GM21737 (cell line): Measurements from ENCODE around the gene VWA8.
A peak's percentile ranks its signal among the peaks of the same experiment; 100 is the strongest.
"Not testable (repeated sequence)": the region's sequence is repeated elsewhere in the genome, so short reads cannot be mapped to it uniquely, and the experiment has no call there.

Experiments
- ATAC-seq: cut with Tn5 transposase; IDR thresholded peaks from one replicate; pipeline ENCODE4 v1.9.1; 2021; ENCODE audit warnings: mild to moderate bottlenecking, moderate library complexity; ENCODE audit not compliant: unreplicated experiment

Gene VWA8

GRCh38 chr13:41565216-41565615 is 395.7 kb downstream of the VWA8 start:
- no peak for ATAC-seq

DNA sequence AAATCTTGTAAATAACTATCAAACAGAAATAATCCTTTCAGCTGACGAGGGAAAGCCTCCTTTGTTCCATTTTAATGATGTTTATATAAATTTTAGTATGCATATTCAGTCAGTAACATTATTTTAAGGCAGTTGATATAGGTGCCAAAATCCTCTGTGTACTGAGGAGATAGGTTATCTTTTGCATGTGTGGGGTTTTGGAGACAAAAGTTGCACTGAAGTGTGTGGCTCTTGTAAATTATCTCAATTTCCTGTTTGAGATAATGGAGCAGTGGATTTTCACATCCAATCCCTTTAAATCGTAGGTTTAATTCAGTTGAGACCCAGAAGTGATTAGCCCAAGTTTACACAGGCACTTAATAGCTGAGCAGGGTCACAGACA is 396.9 kb downstream of the VWA8 start:
- ATAC-seq: no peak

- no peak for ATAC-seq
Measured at GRCh38 chr13:41563341-41563983, 397.4 kb downstream of the VWA8 start.

DNA sequence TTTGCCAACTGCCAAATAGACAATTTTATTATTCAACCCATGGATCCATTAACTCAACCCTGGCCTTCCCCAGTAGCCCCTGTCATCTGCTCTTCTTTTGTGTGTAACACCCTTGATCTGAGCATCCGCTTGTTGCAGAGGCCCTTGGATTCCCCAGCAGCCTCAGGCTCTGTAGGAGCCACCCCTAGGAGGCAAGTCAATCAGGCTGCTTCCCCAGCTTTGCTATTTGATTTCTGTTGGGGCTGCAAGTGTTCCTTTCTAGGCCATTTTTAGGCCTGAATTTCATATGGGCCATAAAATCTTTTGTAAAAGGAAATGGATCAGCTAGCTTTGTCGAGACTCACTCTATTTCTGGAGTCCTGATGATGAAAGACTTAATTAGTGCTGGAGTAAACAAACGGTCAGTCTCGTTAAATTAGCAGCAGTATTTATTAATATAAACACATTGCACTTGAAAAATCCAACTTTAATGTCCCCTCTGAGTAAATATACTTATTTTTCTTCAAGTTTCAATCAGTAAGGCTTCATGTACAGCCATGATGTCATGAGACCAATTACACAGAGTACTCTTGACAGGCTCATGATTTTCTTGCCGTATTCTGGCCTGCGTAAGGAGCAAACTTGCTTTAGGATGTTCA is 398.2 kb downstream of the VWA8 start:
- ATAC-seq: no peak

DNA sequence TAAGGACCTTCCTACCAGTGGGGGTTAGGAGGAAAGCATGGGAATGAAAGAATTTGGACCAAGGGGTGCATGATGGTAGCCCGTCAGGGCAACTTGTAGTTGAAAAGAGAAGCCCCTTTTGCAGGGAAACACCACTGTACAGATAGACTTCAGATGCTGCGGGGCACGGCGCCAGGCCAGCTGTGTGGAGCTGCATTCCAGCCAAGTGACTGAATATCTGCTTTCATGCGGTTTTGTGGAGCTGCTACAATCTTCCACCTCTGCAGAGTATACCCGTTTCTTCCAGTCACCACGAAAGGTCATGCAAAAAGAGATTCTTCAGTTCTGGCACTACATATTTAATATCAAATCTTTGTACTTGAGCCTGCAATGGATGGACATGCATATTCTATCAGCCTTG is 398.8 kb downstream of the VWA8 start:
- no peak for ATAC-seq

GRCh38 chr13:41561170-41561569 is 399.7 kb downstream of the VWA8 start:
- ATAC-seq: no peak

GRCh38 chr13:41558781-41559560 is 401.9 kb downstream of the VWA8 start:
- no peak for ATAC-seq

- ATAC-seq: no peak
Measured at GRCh38 chr13:41557719-41558118, 403.2 kb downstream of the VWA8 start.

DNA sequence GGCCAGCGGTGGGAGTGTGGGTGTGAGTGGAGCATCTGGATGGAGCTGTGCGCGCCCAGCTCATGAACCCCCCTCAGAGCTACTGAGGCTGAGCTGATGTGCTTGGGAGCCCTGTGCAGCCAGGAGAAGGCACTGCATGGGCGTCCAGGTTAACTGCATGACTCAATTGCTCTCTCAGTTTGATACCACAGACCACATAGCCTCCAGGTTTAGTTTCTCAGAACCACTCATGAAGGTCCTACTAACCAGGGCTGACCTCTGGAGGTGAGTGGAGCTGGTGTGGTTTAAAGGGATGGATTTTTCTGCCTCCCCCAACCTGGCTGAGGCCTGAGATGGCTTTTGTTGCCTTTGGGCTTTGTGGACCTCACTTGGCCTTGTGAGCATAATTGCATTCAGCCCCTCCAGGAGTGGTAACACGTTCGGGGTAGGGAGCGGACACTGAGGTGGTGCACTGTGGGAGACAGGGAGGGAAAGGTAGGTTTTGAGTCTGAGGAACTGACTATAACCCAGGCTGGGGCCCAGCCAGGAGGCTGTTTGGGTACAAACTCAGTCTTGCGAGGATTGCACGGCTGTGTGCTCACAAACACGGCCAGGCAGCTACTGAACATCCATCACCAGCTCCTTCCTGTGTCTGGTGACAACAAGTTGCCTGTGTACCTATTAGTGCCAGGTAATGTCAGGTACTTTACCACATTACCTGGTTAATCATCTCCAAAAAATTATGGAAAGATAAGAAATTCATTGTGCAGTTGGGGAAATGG is 406.1 kb downstream of the VWA8 start:
- ATAC-seq: peak; percentile 88

- ATAC-seq: no peak
Measured at GRCh38 chr13:41554180-41554579, 406.7 kb downstream of the VWA8 start.

GRCh38 chr13:41552031-41552430 is 408.9 kb downstream of the VWA8 start:
- no peak for ATAC-seq

- ATAC-seq: no peak
Measured at GRCh38 chr13:41550276-41550675, 410.6 kb downstream of the VWA8 start.

DNA sequence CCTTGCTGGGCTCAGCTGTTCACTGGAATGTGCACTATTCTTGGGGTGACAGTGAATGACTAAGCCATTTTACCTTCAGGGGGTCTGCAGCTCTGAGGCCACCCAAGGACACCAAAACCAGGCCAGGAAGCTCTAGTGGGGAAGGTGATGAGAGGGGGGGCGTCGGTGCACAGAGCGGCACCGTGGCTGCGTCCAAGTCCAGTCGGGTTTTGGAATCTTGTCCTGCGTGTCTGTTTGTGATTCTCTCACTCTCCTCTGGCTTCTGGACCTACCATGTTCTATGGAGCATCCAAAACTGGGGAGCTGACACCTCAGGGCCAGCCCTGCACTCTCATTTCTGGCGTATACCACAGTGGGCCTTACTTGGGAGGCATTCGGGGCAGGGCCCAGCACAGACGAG is 411.4 kb downstream of the VWA8 start:
- ATAC-seq: no peak

- no peak for ATAC-seq
Measured at GRCh38 chr13:41548910-41549309, 412.0 kb downstream of the VWA8 start.

GRCh38 chr13:41548031-41548430 is 412.9 kb downstream of the VWA8 start:
- ATAC-seq: no peak

- no peak for ATAC-seq
Measured at GRCh38 chr13:41547251-41548000, 413.5 kb downstream of the VWA8 start.

- no peak for ATAC-seq
Measured at GRCh38 chr13:41546372-41547190, 414.3 kb downstream of the VWA8 start.

DNA sequence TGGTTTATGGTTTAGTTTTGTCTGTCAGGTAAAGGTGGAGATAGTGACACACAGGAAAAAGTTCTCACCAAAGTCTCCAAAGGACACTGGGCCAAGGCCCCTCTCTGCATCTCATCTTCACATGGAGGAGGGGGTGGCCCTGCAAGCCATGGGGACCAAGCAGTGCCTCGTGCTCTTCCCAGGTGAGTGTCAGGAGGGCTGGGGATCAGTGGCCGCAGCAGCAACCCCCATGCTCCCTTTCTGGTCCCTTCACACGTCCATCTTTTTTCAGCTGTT is 415.5 kb downstream of the VWA8 start:
- no peak for ATAC-seq

GRCh38 chr13:41543664-41544300 is 417.1 kb downstream of the VWA8 start:
- no peak for ATAC-seq

- not testable (repeated sequence) for ATAC-seq
Measured at GRCh38 chr13:41542799-41543198, 418.1 kb downstream of the VWA8 start.
